ENCODE measurements around the gene IL4I1.
A peak's percentile ranks its signal among the peaks of the same experiment; 100 is the strongest.

IL4I1 gene

GRCh38 chr19:49855277-49855675, 41.4 kb downstream of the IL4I1 start:
- TF ChIP-seq FOXM1 (IDR thresholded peaks at IDR 0.05; ENCODE audit: borderline replicate concordance, low read depth) (no peak), CREB1 (IDR thresholded peaks at IDR 0.05; ENCODE audit: low read depth) (no peak), TEAD4 (IDR thresholded peaks at IDR 0.05) (no peak), TCF12 (IDR thresholded peaks at IDR 0.05; ENCODE audit: low read depth) (no peak), CEBPB (IDR thresholded peaks at IDR 0.05) (no peak), ZBTB7A (IDR thresholded peaks at IDR 0.05; ENCODE audit: low read depth) (no peak), EP300 (IDR thresholded peaks at IDR 0.05; ENCODE audit: borderline replicate concordance) (no peak), TAF1 (IDR thresholded peaks at IDR 0.05; ENCODE audit: low read depth) (no peak), RAD21 (IDR thresholded peaks at IDR 0.05; ENCODE audit: low read depth) (no peak), YY1 (IDR thresholded peaks at IDR 0.05; ENCODE audit: low read depth) (no peak)

- TF ChIP-seq FOXM1 (IDR thresholded peaks at IDR 0.05; ENCODE audit: borderline replicate concordance, low read depth) (no peak), EP300 (IDR thresholded peaks at IDR 0.05; ENCODE audit: borderline replicate concordance) (no peak; the same call in 1 of the 2 replicates), CEBPB (IDR thresholded peaks at IDR 0.05) (no peak), YY1 (IDR thresholded peaks at IDR 0.05; ENCODE audit: low read depth) (no peak), EGR1 (IDR thresholded peaks at IDR 0.05) (no peak), TEAD4 (IDR thresholded peaks at IDR 0.05) (no peak), REST (IDR thresholded peaks at IDR 0.05; ENCODE audit: low read depth) (no peak), CREB1 (IDR thresholded peaks at IDR 0.05; ENCODE audit: low read depth) (no peak), RAD21 (IDR thresholded peaks at IDR 0.05; ENCODE audit: low read depth) (no peak), TAF1 (IDR thresholded peaks at IDR 0.05; ENCODE audit: low read depth) (no peak), TCF12 (IDR thresholded peaks at IDR 0.05; ENCODE audit: low read depth) (no peak), ZBTB7A (IDR thresholded peaks at IDR 0.05; ENCODE audit: low read depth) (no peak), USF1 (IDR thresholded peaks at IDR 0.05) (no peak), NFIC (IDR thresholded peaks at IDR 0.05) (no peak)
- TF ChIP-seq, protein P1, sequence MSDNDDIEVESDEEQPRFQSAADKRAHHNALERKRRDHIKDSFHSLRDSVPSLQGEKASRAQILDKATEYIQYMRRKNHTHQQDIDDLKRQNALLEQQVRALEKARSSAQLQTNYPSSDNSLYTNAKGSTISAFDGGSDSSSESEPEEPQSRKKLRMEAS (IDR thresholded peaks at IDR 0.05): no peak
Observed at GRCh38 chr19:49854378-49855263, 42.1 kb downstream of the IL4I1 start.

GRCh38 chr19:49853852-49854377, 42.8 kb downstream of the IL4I1 start:
- TF ChIP-seq FOXM1 (IDR thresholded peaks at IDR 0.05; ENCODE audit: borderline replicate concordance, low read depth): no peak

- TF ChIP-seq TEAD4 (IDR thresholded peaks at IDR 0.05) (no peak), EGR1 (IDR thresholded peaks at IDR 0.05) (peak; percentile 19; the same call in 1 of the 2 replicates)
Observed at GRCh38 chr19:49852631-49853126, 44.0 kb downstream of the IL4I1 start.

DNA sequence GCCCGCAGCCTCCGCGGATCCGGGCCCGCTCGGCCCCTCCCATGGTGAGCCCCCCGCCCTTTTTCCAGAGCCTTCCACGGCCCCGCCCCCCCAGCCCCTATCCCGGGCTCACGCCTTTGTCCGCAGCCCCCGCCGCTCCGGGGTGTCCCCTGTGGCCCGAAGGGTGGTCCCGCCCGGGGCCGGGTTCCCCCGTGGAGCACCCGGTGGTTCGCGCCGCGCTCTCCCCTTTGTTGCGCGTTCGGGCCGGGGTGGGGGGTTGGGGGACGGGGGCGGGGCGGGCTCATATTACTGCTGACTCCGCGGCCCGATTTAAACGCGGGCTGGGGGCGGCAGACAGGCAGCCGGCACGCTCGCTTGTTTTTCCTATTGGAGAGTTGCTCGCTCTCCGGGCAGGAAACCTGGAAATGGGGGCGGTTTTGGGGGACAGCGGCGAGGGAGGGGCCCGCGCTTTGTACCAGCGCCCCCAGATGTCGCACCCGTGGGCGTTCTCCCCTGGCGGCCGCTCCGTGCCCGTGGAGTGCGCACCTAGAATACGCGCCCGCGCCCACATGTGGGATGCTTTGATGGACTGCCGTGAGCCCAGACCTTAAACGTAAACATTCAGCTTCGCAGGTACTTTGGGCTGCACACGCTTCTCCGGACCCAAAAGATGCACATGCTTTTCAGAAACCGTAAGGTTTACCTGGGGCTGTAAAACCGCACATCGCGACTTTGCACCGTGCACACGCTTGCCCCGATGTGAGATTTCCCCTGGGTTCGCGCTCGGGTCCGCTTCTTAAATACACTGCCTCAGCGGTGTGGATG, 45.0 kb downstream of the IL4I1 start:
- TF ChIP-seq USF1 (IDR thresholded peaks at IDR 0.05) (no peak), CEBPB (IDR thresholded peaks at IDR 0.05) (no peak), EGR1 (IDR thresholded peaks at IDR 0.05) (peak; percentile 62), ZBTB7A (IDR thresholded peaks at IDR 0.05; ENCODE audit: low read depth) (0 out of 2 replicates have a peak, but pooled peaks have one; percentile 31), CREB1 (IDR thresholded peaks at IDR 0.05; ENCODE audit: low read depth) (no peak), TCF12 (IDR thresholded peaks at IDR 0.05; ENCODE audit: low read depth) (no peak), FOXM1 (IDR thresholded peaks at IDR 0.05; ENCODE audit: borderline replicate concordance, low read depth) (no peak)
- TF ChIP-seq, protein P1 (IDR thresholded peaks at IDR 0.05): peak; percentile 55; the same call in 1 of the 2 replicates

DNA sequence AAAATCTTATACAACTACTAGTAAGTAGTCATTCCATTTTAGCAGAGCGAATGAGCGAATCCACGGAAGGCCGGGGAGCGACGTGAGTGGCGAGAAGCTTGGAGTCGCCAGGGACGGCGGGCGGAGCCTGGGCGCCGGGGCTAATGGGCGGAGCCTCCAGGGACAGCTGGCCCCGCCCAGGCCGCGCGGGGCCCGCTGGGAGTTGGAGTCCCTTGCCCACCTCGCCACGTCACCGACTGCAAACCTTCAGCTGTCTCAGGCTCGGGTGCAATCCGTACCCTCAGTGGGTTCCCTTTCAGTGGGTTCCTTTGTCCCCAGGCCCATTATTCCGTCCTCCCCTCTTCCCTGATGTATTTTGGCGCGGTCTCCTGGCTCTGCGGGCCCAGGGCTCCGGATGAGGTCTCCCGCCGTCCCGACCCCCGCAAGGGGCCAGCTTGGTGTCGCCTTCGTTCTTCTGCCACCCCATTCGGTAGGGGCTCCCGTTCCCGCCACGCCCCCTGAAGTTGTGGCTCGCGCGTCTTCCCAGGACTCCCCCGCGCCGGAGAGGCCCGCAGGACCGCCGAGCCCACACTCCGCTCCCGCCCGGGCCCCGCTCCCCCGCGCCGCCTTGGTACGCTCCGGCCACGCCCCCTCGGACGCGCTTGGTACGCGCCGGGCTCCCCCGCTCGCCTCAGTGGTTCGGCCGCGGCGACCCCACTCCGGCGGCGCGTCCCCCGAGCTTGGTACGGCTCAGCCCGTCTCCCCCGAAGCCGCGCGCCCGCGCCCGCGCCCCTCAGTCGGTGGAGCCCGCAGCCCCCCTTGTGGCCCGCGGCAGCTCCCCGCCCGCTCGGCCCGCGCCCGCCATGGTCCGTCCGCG, 46.0 kb downstream of the IL4I1 start, which contains the start of gene PTOV1:
TSS of gene PTOV1 (plus strand) at position 673 of the 856 bp plus-strand sequence.
- TF ChIP-seq TEAD4 (IDR thresholded peaks at IDR 0.05) (no peak), EGR1 (IDR thresholded peaks at IDR 0.05) (no peak), ZBTB7A (IDR thresholded peaks at IDR 0.05; ENCODE audit: low read depth) (peak; percentile 89), USF1 (IDR thresholded peaks at IDR 0.05) (0 out of 2 replicates have a peak, but pooled peaks have one; percentile 3), YY1 (IDR thresholded peaks at IDR 0.05; ENCODE audit: low read depth) (no peak; the same call in 1 of the 2 replicates), NFIC (IDR thresholded peaks at IDR 0.05) (no peak; the same call in 1 of the 2 replicates), TAF1 (IDR thresholded peaks at IDR 0.05; ENCODE audit: low read depth) (peak; percentile 74), REST (IDR thresholded peaks at IDR 0.05; ENCODE audit: low read depth) (no peak), RAD21 (IDR thresholded peaks at IDR 0.05; ENCODE audit: low read depth) (no peak), TCF12 (IDR thresholded peaks at IDR 0.05; ENCODE audit: low read depth) (no peak; the same call in 1 of the 2 replicates), FOXM1 (IDR thresholded peaks at IDR 0.05; ENCODE audit: borderline replicate concordance, low read depth) (no peak), CREB1 (IDR thresholded peaks at IDR 0.05; ENCODE audit: low read depth) (peak; percentile 63), EP300 (IDR thresholded peaks at IDR 0.05; ENCODE audit: borderline replicate concordance) (peak; percentile 48; the same call in 1 of the 2 replicates), CEBPB (IDR thresholded peaks at IDR 0.05) (no peak)
- TF ChIP-seq, protein P1 (IDR thresholded peaks at IDR 0.05): peak; percentile 54; the same call in 1 of the 2 replicates

All from Ishikawa (cell line).